Right forelimb (tissue), 1 donor: Measurements from ENCODE around the gene PPP2R2D.
"Not testable (repeated sequence)": the region's sequence is repeated elsewhere in the genome, so short reads cannot be mapped to it uniquely, and the experiment has no call there.

Experiments
- DNase-seq: peaks from one replicate; pipeline ENCODE4 v3.0.0-alpha.2; 2018

PPP2R2D gene

GRCh38 chr10:131979336-131979735 lies 78.5 kb downstream of the PPP2R2D start:
- DNase-seq = no peak

GRCh38 chr10:131979821-131980270 lies 79.0 kb downstream of the PPP2R2D start:
- DNase-seq = no peak

GRCh38 chr10:131980321-131980720 lies 79.5 kb downstream of the PPP2R2D start:
- DNase-seq = no peak

DNA sequence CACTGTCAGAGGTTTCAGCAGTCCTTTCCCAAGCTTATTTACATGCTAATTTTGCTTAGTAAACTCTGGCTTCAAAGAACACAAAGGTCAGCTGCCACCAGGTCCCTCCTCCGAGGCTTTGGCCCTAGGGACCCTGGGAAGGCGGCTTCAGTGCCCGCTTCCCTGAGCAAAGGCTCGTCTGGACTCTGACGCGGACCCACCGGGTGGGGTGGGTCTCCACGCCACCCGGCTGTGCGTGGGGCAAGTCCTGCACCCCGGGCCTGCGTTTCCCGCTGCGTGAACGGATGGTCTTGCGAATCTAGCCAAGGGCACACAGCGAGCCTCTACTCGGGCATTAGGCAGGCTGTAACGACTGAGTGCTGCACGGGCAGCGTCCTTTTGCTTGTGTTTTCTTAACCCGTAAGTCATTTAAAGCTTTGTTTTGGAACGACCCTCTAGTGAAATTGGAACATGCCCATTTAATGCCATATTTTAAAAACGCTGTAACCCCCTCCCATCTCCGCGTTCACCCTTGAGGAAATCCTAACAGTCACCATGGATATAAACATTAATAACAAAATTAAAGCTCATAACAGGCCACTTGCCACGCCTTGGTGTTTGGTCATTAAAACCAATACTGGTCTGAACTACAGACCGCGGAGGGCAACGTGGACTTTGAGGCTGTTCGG lies 80.1 kb downstream of the PPP2R2D start:
- DNase-seq = peak; percentile 58

GRCh38 chr10:131981429-131982184 lies 80.8 kb downstream of the PPP2R2D start, which contains the start of gene BNIP3:
Gene BNIP3 (minus strand): TSS chr10:131981923. CDS start chr10:131981806, 117 bp downstream.
- peak; percentile 97 for DNase-seq

DNA sequence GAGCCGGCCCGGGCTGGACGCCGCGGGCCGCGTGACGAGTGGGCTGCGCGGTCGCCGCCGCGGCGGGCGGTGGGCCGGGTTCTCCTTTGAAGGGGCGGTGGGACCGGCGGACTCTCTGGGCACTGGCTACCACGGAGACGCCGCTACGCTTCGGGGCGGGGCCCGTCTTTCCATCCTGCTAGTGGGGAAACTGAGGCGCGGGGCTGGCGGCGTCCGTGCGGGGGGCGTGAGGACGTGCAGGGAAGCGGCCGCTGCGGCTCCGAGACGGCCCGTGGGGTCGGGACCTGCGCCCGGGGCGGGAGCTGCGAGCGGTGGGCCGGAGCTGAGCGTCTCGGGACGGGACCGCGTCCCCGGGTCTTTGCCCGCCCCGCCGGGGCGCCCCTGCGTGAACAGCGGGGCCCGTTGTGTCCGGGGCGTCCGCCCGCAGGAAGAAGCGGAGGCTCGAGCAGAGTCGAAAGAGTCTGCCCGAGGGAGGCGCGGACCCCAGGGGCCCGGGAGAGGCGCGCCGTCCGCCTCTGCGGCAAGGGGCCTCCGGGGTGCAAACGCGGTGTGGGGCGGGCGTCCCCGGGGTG lies 81.5 kb downstream of the PPP2R2D start:
- no peak for DNase-seq

- no peak for DNase-seq
Measured at GRCh38 chr10:131982796-131983195, 82.0 kb downstream of the PPP2R2D start.

DNA sequence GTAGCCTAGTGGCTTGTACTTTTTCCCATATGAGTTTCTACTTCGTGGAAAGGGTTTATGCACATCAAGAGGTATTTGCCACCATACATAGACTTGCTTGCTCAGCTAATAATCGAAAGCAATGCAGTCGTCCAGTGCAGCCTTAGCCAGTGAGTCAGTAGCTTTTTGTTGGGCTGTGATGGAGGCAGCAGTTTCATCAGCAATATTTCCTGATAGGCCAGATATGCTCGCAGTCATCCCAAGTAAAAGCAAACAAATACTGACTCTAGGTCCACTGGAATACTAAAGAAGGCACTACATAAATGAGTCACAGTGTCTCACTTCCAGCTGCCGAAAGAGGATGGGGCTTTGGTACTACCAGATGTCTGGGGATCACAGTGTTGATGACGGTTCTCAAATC lies 83.0 kb downstream of the PPP2R2D start:
- DNase-seq = no peak

DNA sequence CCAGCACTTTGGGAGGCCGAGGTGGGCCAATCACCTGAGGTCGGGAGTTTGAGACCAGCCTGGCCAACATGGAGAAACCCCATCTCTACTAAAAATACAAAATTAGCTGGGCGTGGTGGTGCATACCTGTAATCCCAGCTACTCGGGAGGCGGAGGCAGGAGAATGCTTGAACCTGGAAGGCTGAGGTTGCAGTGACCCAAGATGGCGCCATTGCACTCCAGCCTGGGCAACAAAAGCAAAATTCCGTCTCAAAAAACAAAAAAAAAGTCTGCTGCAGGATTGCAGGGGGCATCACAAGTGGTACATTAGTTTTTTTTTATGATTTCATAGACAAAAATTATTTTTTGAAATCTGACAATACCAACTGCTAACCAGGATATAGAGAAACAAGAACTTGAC lies 86.0 kb downstream of the PPP2R2D start:
- DNase-seq = not testable (repeated sequence)

- DNase-seq = not testable (repeated sequence)
Measured at GRCh38 chr10:131987301-131987700, 86.5 kb downstream of the PPP2R2D start.

DNA sequence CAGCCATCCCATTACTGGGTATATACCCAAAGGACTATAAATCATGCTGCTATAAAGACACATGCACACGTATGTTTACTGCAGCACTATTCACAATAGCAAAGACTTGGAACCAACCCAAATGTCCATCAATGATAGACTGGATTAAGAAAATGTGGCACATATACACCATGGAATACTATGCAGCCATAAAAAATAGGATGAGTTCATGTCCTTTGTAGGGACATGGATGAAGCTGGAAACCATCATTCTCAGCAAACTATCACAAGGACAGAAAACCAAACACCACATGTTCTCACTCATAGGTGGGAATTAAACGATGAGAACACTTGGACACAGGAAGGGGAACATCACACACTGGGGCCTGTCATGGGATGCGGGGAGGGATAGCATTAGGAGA lies 87.0 kb downstream of the PPP2R2D start:
- DNase-seq = not testable (repeated sequence)

- DNase-seq = no peak
Measured at GRCh38 chr10:131991726-131992125, 90.9 kb downstream of the PPP2R2D start.

DNA sequence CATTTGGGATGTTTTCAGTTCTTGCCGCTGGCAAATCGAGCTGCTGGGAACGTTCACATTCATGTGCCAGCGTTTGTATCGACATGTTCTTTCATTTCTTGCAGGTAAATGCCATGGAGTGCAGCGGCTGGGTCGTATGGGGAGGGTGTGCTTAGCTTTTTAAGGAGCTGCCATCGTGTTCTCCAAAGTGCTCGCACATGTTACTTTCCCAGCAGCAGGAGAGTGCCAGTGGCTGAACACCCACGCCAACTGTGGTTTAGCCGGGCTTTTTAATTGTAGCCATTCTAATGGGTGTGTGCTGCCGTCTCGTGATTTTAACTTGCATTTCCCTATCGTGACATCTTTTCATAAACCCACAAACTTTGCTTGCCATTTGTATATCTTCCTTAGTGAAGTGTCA lies 92.5 kb downstream of the PPP2R2D start:
- DNase-seq = no peak

DNA sequence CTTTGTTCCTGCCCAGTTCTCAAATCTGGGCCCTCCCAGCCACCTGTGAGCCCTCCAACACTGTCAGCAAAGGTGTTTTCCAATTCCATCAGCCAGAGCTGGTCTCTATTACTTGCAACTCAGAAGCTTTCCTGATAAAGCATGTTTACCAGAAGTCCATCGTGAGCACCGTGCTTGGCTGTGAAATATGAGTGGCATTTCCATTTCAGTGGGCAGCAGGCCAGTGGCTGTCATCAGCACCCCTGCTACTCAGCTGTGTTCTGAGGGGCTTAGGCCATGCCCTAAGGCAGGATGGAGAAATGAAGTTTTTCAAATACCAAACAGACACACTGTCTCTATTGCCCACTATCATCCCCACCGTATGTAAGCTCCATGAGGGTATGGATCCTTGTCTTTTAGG lies 93.6 kb downstream of the PPP2R2D start:
- DNase-seq = no peak

- DNase-seq = no peak
Measured at GRCh38 chr10:131996466-131997365, 95.9 kb downstream of the PPP2R2D start.

DNA sequence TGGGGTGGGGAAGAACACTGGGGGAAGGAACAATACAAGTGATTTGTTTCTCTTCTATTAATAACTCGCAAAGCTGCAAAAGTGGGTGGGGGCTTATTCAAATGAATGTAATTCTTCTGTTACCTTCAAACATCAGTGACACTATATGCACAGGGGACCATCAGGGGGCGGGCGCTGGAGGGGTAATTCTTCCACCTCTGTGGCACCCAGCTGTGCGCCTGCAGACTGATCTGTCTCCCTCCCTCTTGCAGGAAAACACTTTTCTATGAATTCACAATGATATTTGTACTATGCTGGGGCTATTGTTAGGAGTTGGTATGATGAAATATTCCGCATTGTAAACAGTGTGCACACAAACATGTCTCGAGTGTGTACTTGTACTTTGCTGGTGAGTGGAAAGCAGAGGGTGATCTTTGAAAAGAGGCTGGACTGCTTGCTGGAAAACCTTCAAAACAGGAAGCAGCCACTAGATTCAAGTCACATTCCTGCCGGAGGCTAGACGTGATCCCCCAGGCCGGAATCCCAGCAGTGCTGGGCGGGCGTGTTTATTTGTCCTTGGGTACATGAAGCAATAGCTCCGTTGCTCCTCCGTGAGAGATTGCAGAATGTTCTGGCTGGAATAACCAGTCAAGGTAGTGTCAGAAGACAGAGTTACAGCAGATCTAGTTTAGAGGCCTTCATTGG lies 96.7 kb downstream of the PPP2R2D start:
- no peak for DNase-seq

- DNase-seq = no peak
Measured at GRCh38 chr10:131998050-131998844, 97.4 kb downstream of the PPP2R2D start.

DNA sequence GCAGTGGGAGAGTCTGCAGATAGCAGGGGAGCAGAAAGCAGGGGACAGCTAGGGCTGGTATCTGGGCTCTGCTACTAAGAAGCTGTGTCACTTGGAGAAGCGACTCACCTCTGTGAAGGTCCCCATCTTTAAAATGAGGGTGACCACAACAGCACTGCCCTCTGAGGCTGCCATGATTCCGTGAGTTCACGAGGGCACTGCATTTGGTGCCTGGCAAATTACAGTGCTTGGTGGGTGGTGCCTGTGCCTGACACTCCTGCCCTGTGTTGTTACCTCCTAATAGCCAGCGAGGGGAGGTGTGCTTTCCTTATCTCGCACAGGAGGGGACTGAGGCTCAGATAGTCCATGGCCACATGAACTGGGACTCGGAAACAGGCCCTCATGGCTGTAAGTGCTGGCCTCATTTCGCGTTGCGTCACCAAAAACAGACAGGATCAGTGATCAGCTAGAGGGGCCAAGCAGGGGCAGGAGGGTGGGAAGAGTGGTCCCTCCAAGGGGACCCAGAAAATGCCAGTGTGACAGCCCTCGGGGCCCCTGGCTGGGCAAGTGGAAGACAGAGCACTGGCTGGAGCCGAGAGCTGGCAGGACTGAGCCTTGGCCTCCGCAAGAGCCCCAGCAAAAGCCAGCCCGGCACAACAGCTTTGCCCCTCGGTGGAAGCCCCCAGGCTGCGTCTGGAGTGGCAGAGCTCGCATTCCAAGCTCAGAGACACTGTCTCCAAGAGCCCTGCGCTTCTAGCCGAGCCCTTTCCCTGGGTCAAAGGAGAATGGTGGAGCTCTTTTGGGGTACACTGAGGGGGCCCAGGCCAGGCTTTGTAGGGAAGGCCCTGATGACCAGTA lies 98.3 kb downstream of the PPP2R2D start:
- DNase-seq = no peak

DNA sequence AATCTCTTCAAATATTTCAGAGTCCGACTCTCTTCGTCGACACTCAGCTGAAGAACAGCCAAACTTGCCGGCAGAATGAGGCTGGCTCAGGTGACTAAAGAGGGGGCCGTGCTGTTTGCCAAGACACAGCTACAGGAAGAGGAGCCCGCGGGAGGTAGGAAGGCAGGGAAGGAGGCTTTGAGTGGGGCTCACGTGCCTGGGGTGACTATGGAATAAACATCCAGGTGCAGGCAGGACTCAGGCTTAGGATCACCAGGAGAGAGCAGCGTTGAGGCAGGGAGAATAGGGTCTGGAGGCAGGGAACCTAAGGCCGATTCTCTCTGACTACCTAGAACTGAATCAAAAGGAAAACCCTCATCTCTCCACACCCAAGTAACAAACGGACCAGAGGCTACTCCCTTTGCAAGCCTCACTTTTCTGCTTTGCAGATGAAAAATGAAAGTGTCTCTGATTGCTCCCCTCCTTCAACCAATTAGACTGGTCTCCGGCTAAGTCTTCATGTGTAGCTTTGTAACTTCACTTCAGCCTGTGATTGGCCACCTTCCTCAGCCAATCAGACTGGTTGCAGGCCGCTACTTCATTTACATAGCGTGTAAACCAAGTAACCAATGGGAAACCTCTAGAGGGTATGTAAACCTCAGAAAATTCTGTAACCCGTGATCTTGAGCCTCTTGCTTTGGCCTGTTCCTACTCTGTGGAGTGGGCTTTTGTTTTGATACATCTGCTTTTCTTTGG lies 100.6 kb downstream of the PPP2R2D start:
- no peak for DNase-seq

DNA sequence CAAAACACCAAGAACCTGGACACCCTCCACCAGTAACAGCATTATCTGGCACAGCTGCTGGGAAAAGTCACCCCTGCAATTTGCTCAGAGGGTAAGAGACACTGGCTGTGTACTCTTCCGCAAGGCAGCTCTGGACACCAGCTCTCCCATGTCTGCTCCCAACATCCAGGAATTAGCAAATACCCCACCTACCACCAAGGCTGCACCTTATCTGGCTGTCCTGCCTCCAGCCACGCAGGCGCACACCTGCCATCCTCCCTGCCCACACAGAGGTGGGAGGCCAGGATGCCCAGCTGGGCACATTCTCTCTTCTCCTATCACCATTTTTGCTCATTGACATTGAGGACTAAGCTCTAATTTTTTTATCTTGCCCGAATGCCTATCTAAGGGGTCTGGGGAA lies 101.2 kb downstream of the PPP2R2D start:
- DNase-seq = no peak
